Naive thymus-derived CD8-positive, alpha-beta T cell (primary cell): ENCODE data around the gene FSIP1. TPM values are rescaled to one million over a fixed set of nuclear protein-coding genes. Genes with fewer than 3 reads are reported as not detected.

Source experiments
- ATAC-seq, 2 donors: fragments of 150-1000 bp; cut with Tn5 transposase in 1 of 2; sonication (Bioruptor Pico), chemical (Tn5 transposase) in 1 of 2; 1 replicate in 1 of 2; 2 replicates in 1 of 2; pipeline ENCODE4 v1.10.0; 2021; ENCODE audit warnings: mild to moderate bottlenecking in 2 of 2, moderate library complexity in 2 of 2
- POLR2A ChIA-PET: fragments of 350-600 bp; sonication (Branson Sonifier 250); formaldehyde crosslinking; loops from one replicate; lab custom pipeline; 2021; ENCODE audit warnings: antibody characterized with exemption; lab: Charles Lee
- DNase-seq, 10 donors: peaks; one replicate each; pipeline versions ENCODE4 v3.0.0 to v3.0.0-alpha.2; 2020 to 2022
- H3K27ac Mint-ChIP-seq, 10 donors: one replicate each; pipeline ENCODE4 v1.8.0; 2020 to 2022; ENCODE audit warnings: mild to moderate bottlenecking in 10 of 10, mixed read lengths in 10 of 10, moderate library complexity in 4 of 10, inconsistent platforms in 1 of 10
- H3K27me3 Mint-ChIP-seq, 5 donors: one replicate each; pipeline ENCODE4 v1.8.0; 2021 to 2022; ENCODE audit warnings: mixed read lengths in 5 of 5
- H3K36me3 Mint-ChIP-seq, 3 donors: one replicate each; pipeline ENCODE4 v1.8.0; 2020 to 2022; ENCODE audit warnings: mixed read lengths in 3 of 3, mild to moderate bottlenecking in 2 of 3, inconsistent platforms in 1 of 3
- H3K4me1 Mint-ChIP-seq, 4 donors: one replicate each; pipeline ENCODE4 v1.8.0; 2021 to 2022; ENCODE audit warnings: mixed read lengths in 4 of 4
- H3K4me3 Mint-ChIP-seq, 10 donors: one replicate each; pipeline ENCODE4 v1.8.0; 2020 to 2022; ENCODE audit warnings: mild to moderate bottlenecking in 10 of 10, mixed read lengths in 10 of 10, moderate library complexity in 6 of 10, inconsistent platforms in 1 of 10
- H3K9me3 Mint-ChIP-seq, 9 donors: one replicate each; pipeline ENCODE4 v1.8.0; 2020 to 2022; ENCODE audit warnings: mixed read lengths in 9 of 9, mild to moderate bottlenecking in 3 of 9, inconsistent platforms in 1 of 9, moderate library complexity in 1 of 9
- polyA plus RNA-seq, 3 donors: library from polyadenylated mRNA; unstranded; fragments of 300-500 nt; fragmentation: Illumina TruSeq; gene quantifications; one replicate each; pipeline ENCODE4 v1.2.3, GENCODE V29; 2021
- total RNA-seq, 8 experiments: library from RNA in 2 of 8; stranded (reverse) in 2 of 8; gene quantifications; one replicate each; pipeline ENCODE4 v1.2.3 and lab custom pipeline; 2021 to 2026

FSIP1 gene
- total and polyA plus RNA-seq, 5 experiments from 2014 or later, result 0.30 to 0.85 (median 0.49) TPM; not detected in 1

DNA sequence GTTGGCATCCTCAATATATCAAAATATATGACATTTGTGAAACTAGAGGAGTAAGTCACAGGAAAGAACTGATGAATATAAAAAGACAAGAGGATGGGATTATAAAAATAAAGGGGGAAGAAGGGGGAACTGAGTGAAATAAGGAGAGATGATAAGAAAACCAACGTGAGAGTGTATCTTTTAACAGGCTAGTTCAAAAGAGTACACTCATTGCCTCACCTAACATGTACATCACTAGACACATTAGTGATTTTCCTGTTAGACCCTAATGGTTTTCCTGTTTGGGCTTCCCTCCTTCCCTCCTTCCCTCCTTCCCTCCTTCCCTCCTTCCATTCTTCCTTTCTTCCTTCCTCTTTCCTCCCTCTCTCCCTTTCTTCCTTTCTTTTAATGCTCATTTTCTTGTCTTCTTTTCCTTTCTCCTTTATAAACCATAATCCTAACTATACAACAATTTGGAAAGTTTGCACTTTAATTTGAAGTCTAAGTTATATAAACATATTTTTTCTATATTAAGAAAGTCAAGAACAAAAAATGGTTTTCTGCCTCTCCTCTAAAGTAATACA lies 35.8 kb downstream of the FSIP1 start:
- no peak overlapping the region for H3K4me3 Mint-ChIP-seq
- ATAC-seq (no peak), DNase-seq (no peak)
- peaks cover 16 to 50% (median 30%) of the 10 kb centered on the region in 5 donors for H3K27me3 Mint-ChIP-seq
- POLR2A ChIA-PET, result no interaction called here
- no peak overlapping the region for H3K27ac Mint-ChIP-seq
- H3K36me3 Mint-ChIP-seq, result no peaks in the 10 kb centered on the region
- no peaks in the 10 kb centered on the region for H3K4me1 Mint-ChIP-seq
- H3K9me3 Mint-ChIP-seq, result peaks cover 0 to 1% (median 0%) of the 10 kb centered on the region in 9 donors

- Mint-ChIP-seq H3K9me3 (no peaks in the 10 kb centered on the region), H3K27me3 (peaks cover 14 to 44% (median 30%) of the 10 kb centered on the region in 5 donors), H3K4me3 (no peak overlapping the region), H3K4me1 (no peaks in the 10 kb centered on the region), H3K36me3 (no peaks in the 10 kb centered on the region), H3K27ac (no peak overlapping the region)
- ATAC-seq (no peak), DNase-seq (no peak)
- POLR2A ChIA-PET, result no interaction called here
Measured at GRCh38 chr15:39746176-39746575, 36.5 kb downstream of the FSIP1 start.

- POLR2A ChIA-PET, result no interaction called here
- Mint-ChIP-seq H3K4me3 (no peak overlapping the region), H3K9me3 (no peaks in the 10 kb centered on the region), H3K27ac (no peak overlapping the region), H3K4me1 (no peaks in the 10 kb centered on the region), H3K27me3 (peaks cover 13 to 38% (median 28%) of the 10 kb centered on the region in 5 donors), H3K36me3 (no peaks in the 10 kb centered on the region)
- ATAC-seq, result no peak
- DNase-seq, result no peak
Measured at GRCh38 chr15:39745415-39745814, 37.2 kb downstream of the FSIP1 start.

- no peaks in the 10 kb centered on the region for H3K4me1 Mint-ChIP-seq
- no peak overlapping the region for H3K4me3 Mint-ChIP-seq
- peaks cover 12 to 35% (median 27%) of the 10 kb centered on the region in 5 donors for H3K27me3 Mint-ChIP-seq
- ATAC-seq (no peak), DNase-seq (no peak)
- no peaks in the 10 kb centered on the region for H3K36me3 Mint-ChIP-seq
- POLR2A ChIA-PET, result interaction anchor here (0.5 kb wide), 1 partner anchor 1287 kb away, joined by 6 read pairs; no protein-coding TSS in a partner anchor
- no peaks in the 10 kb centered on the region for H3K9me3 Mint-ChIP-seq
- H3K27ac Mint-ChIP-seq, result no peak overlapping the region
Measured at GRCh38 chr15:39744334-39745103, 38.1 kb downstream of the FSIP1 start.

DNA sequence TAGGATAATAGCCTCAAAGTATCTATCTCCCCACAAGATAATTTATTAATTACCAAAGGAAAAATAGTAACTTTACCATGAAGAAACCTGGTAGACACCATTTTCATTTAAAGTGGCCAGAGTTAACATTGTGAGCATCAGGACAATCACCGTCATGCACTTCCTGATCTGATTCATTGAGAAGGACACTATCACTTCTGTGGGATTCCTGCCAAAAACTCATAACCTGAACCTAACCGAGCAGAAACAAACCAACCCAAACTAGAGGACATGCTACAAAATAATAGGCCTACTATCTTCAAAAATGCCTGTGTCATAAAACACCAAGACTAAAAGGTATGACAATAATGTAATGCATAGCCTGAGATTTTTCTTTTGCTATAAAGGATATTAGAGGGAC lies 39.0 kb downstream of the FSIP1 start:
- Mint-ChIP-seq H3K27me3 (peaks cover 11 to 33% (median 23%) of the 10 kb centered on the region in 5 donors), H3K4me3 (no peak overlapping the region), H3K4me1 (no peaks in the 10 kb centered on the region), H3K9me3 (no peaks in the 10 kb centered on the region), H3K36me3 (no peaks in the 10 kb centered on the region), H3K27ac (no peak overlapping the region)
- DNase-seq (no peak), ATAC-seq (no peak)
- POLR2A ChIA-PET, result interaction anchor here (0.5 kb wide), 1 partner anchor 1286 kb away, joined by 6 read pairs; no protein-coding TSS in a partner anchor

- H3K27me3 Mint-ChIP-seq, result peaks cover 4 to 20% (median 17%) of the 10 kb centered on the region in 5 donors
- H3K4me3 Mint-ChIP-seq, result no peak overlapping the region
- no peak for DNase-seq
- no peaks in the 10 kb centered on the region for H3K36me3 Mint-ChIP-seq
- no peaks in the 10 kb centered on the region for H3K4me1 Mint-ChIP-seq
- no peak for ATAC-seq
- H3K9me3 Mint-ChIP-seq, result no peaks in the 10 kb centered on the region
- H3K27ac Mint-ChIP-seq, result no peak overlapping the region
- POLR2A ChIA-PET, result no interaction called here
Measured at GRCh38 chr15:39741258-39741657, 41.4 kb downstream of the FSIP1 start.

GRCh38 chr15:39738998-39739397 lies 43.6 kb downstream of the FSIP1 start:
- Mint-ChIP-seq H3K4me3 (no peak overlapping the region), H3K36me3 (no peaks in the 10 kb centered on the region), H3K27ac (no peak overlapping the region), H3K4me1 (no peaks in the 10 kb centered on the region), H3K9me3 (no peaks in the 10 kb centered on the region), H3K27me3 (peaks cover 0 to 11% (median 8%) of the 10 kb centered on the region in 5 donors)
- ATAC-seq (no peak), DNase-seq (no peak)
- POLR2A ChIA-PET, result no interaction called here

GRCh38 chr15:39737196-39737550 lies 45.5 kb downstream of the FSIP1 start:
- ATAC-seq (no peak), DNase-seq (no peak)
- Mint-ChIP-seq H3K4me1 (no peaks in the 10 kb centered on the region), H3K27me3 (peaks cover 0 to 1% (median under 1%) of the 10 kb centered on the region in 5 donors), H3K9me3 (no peaks in the 10 kb centered on the region), H3K4me3 (no peak overlapping the region), H3K27ac (no peak overlapping the region), H3K36me3 (no peaks in the 10 kb centered on the region)
- POLR2A ChIA-PET, result no interaction called here

DNA sequence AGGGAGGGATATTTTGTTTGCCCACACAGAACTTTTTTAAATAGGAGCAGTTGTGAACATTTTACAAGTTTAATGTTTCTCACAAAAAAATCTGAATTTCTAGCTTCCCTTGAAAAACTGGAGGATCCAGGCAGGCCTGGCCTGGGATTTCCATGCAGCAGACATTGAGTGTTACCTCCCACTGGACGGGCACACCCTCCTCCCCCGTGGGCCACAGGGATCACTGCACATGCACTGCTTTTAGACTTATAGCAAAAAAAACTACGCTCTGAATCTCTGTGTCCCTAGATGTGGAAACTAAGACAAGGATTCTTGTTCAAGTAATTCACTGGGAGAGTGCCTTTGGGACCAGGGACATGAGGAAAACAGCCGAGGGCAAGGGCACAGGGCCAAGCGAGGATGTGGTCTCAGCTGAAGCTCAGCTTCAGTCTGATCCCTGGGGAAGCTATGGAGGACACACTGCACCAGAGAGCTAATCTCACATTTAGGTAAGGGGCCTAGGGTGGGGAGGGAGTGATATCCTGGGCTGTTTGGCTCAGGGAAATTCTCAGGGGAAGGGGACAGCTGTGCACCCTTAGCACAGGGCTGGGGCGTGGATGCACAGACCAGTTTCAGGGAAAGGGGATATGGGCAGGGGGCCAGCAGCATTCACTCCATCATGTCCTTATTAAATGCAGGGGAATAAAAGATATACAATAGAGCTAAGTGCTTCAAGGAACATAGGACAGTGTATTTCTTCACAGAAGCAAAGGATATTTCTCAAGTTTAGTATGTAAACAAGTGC lies 46.0 kb downstream of the FSIP1 start:
- Mint-ChIP-seq H3K4me3 (no peak overlapping the region), H3K27ac (peak overlapping the region in 1 of 10 donors; percentile 27), H3K4me1 (no peaks in the 10 kb centered on the region), H3K27me3 (peaks cover 0 to 4% (median 1%) of the 10 kb centered on the region in 5 donors), H3K36me3 (no peaks in the 10 kb centered on the region), H3K9me3 (no peaks in the 10 kb centered on the region)
- POLR2A ChIA-PET, result no interaction called here
- ATAC-seq, result no peak
- no peak for DNase-seq

GRCh38 chr15:39735120-39735717 lies 47.4 kb downstream of the FSIP1 start:
- POLR2A ChIA-PET, result no interaction called here
- H3K36me3 Mint-ChIP-seq, result no peaks in the 10 kb centered on the region

GRCh38 chr15:39731266-39731665 lies 51.4 kb downstream of the FSIP1 start:
- peaks cover 0 to 15% (median 8%) of the 10 kb centered on the region in 5 donors for H3K27me3 Mint-ChIP-seq
- no peaks in the 10 kb centered on the region for H3K9me3 Mint-ChIP-seq
- no peaks in the 10 kb centered on the region for H3K4me1 Mint-ChIP-seq
- no peak overlapping the region for H3K4me3 Mint-ChIP-seq
- no peak for ATAC-seq
- H3K27ac Mint-ChIP-seq, result no peak overlapping the region
- no peaks in the 10 kb centered on the region for H3K36me3 Mint-ChIP-seq
- POLR2A ChIA-PET, result no interaction called here
- DNase-seq, result no peak

More at GRCh38 chr15:39735120-39735717, 47.4 kb downstream of the FSIP1 start:
- Mint-ChIP-seq H3K9me3 (no peaks in the 10 kb centered on the region), H3K4me1 (no peaks in the 10 kb centered on the region), H3K27ac (no peak overlapping the region), H3K4me3 (no peak overlapping the region), H3K27me3 (peaks cover 0 to 4% (median 2%) of the 10 kb centered on the region in 5 donors)
- ATAC-seq, result no peak
- no peak for DNase-seq

DNA sequence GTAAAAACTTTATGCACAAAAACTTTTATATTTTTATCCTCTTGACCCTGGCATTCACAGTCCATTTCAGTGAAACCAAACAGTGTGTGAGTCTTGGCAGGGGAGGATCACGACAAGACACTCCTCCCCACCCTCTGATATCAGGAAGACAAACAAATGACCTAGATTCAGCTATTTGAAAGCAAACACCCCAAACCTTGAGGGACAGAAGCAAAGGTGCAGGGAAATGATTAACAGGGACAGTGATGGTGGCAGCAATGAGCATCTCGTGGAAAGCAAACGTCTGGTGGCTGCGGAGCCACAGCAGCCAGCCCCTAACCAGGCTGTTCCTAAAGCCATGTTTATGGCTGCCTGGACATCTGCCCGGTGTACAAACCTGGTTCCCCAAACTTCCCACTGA lies 52.1 kb downstream of the FSIP1 start:
- Mint-ChIP-seq H3K4me3 (no peak overlapping the region), H3K36me3 (no peaks in the 10 kb centered on the region)

More for the DNA sequence above, 52.1 kb downstream of the FSIP1 start:
- Mint-ChIP-seq H3K4me1 (no peaks in the 10 kb centered on the region), H3K27ac (no peak overlapping the region), H3K27me3 (peaks cover 0 to 15% (median 8%) of the 10 kb centered on the region in 5 donors), H3K9me3 (no peaks in the 10 kb centered on the region)
- ATAC-seq (no peak), DNase-seq (no peak)
- POLR2A ChIA-PET, result no interaction called here
